Mesendoderm (in vitro differentiated cells): ENCODE measurements around the gene BDNF.

Source experiments
- DNase-seq: peaks from one replicate; pipeline ENCODE4 v3.0.0; 2013
- H2AK5ac ChIP-seq: 2 replicates; pipeline ENCODE4 v1.6.1; 2013; ENCODE audit warnings: low read length, inconsistent platforms
- H2BK120ac ChIP-seq: 2 replicates; pipeline ENCODE4 v1.6.1; 2013; ENCODE audit warnings: low read depth, mild to moderate bottlenecking, low read length, moderate library complexity, mixed read lengths
- H2BK15ac ChIP-seq: replicated peaks from 2 replicates; pipeline ENCODE4 v1.6.1; 2013; ENCODE audit warnings: low read depth, mild to moderate bottlenecking, moderate library complexity
- H2BK5ac ChIP-seq: 2 replicates; pipeline ENCODE4 v1.6.1; 2013; ENCODE audit warnings: low read length, inconsistent platforms
- H3K18ac ChIP-seq: 2 replicates; pipeline ENCODE4 v1.6.1; 2013; ENCODE audit warnings: mild to moderate bottlenecking, low read length, mixed read lengths
- H3K23ac ChIP-seq: one replicate; pipeline ENCODE4 v1.6.1; 2013; ENCODE audit warnings: low read length
- H3K27ac ChIP-seq: 2 replicates; pipeline ENCODE4 v1.5.1; 2013; ENCODE audit warnings: low read depth, mild to moderate bottlenecking, inconsistent platforms, low read length, moderate library complexity
- H3K27me3 ChIP-seq: 2 replicates; pipeline ENCODE4 v1.6.1; 2013; ENCODE audit warnings: low read length, control low read depth, mild to moderate bottlenecking, inconsistent platforms; ENCODE audit not compliant: insufficient read depth, poor library complexity
- H3K36me3 ChIP-seq: 2 replicates; pipeline ENCODE4 v1.6.1; 2013; ENCODE audit warnings: low read length, inconsistent platforms; ENCODE audit not compliant: control insufficient read depth, insufficient read depth
- H3K4ac ChIP-seq: one replicate; pipeline ENCODE4 v1.6.1; 2013; ENCODE audit warnings: low read depth, mild to moderate bottlenecking, low read length, moderate library complexity
- H3K4me1 ChIP-seq: 2 replicates; pipeline ENCODE4 v1.6.1; 2013; ENCODE audit warnings: low read depth, low read length, inconsistent platforms; ENCODE audit not compliant: control insufficient read depth
- H3K4me2 ChIP-seq: 2 replicates; pipeline ENCODE4 v1.6.1; 2013; ENCODE audit warnings: low read length
- H3K4me3 ChIP-seq: 2 replicates; pipeline ENCODE4 v1.5.1; 2013; ENCODE audit warnings: mild to moderate bottlenecking, low read length
- H3K56ac ChIP-seq: one replicate; pipeline ENCODE4 v1.6.1; 2013; ENCODE audit warnings: low read length
- H3K79me1 ChIP-seq: 2 replicates; pipeline ENCODE4 v1.6.1; 2013; ENCODE audit warnings: low read length, inconsistent platforms
- H3K79me2 ChIP-seq: 2 replicates; pipeline ENCODE4 v1.6.1; 2013; ENCODE audit warnings: mild to moderate bottlenecking, low read length; ENCODE audit not compliant: control insufficient read depth, insufficient read depth
- H3K9ac ChIP-seq: 2 replicates; pipeline ENCODE4 v1.6.1; 2013; ENCODE audit warnings: low read length, inconsistent platforms
- H4K5ac ChIP-seq: one replicate; pipeline ENCODE4 v1.6.1; 2013; ENCODE audit warnings: low read length
- H4K8ac ChIP-seq: one replicate; pipeline ENCODE4 v1.6.1; 2013; ENCODE audit warnings: low read depth, mild to moderate bottlenecking, control low read depth, low read length, moderate library complexity
- WGBS: extraction: QIAGEN DNeasy Blood & Tissue Kit; methylation state at CpG from one replicate; pipeline ENCODE4 v1.1.7; 2013; ENCODE audit warnings: low lambda C conversion rate, missing lambda C conversion rate; ENCODE audit not compliant: insufficient coverage; ENCODE audit errors: extremely low coverage; 5-methylcytosine and 5-hydroxymethylcytosine counted together

BDNF gene

GRCh38 chr11:27610280-27610679 lies 90.0 kb downstream of the BDNF start:
- Histone ChIP-seq H2BK5ac (no peak overlapping the region), H3K18ac (no peak overlapping the region), H3K9ac (no peak overlapping the region), H2AK5ac (no peak overlapping the region), H3K79me1 (no peaks in the 10 kb centered on the region), H3K36me3 (no peaks in the 10 kb centered on the region), H3K4me3 (no peak overlapping the region), H3K4me2 (no peak overlapping the region), H2BK120ac (no peak overlapping the region), H3K79me2 (no peaks in the 10 kb centered on the region), H3K56ac (no peak overlapping the region), H3K27me3 (no peaks in the 10 kb centered on the region), H3K4me1 (no peaks in the 10 kb centered on the region), H2BK15ac (no peak overlapping the region), H4K5ac (no peak overlapping the region), H4K8ac (no peak overlapping the region), H3K23ac (no peak overlapping the region), H3K4ac (no peak overlapping the region), H3K27ac (no peak overlapping the region)
- no peak for DNase-seq
- no CpG with 5 or more reads among the region's 3 CpGs for WGBS

- DNase-seq: no peak
- no peak overlapping the region for H3K56ac ChIP-seq
- H3K23ac ChIP-seq: no peak overlapping the region
- H3K27me3 ChIP-seq: no peaks in the 10 kb centered on the region
- H3K79me1 ChIP-seq: no peaks in the 10 kb centered on the region
- no peak overlapping the region for H2BK5ac ChIP-seq
- no peak overlapping the region for H3K4me2 ChIP-seq
- H3K27ac ChIP-seq: no peak overlapping the region
- H2AK5ac ChIP-seq: no peak overlapping the region
- no peak overlapping the region for H4K5ac ChIP-seq
- H3K9ac ChIP-seq: no peak overlapping the region
- H3K18ac ChIP-seq: no peak overlapping the region
- H3K36me3 ChIP-seq: no peaks in the 10 kb centered on the region
- WGBS: no CpG with 5 or more reads among the region's 2 CpGs
- H3K79me2 ChIP-seq: no peaks in the 10 kb centered on the region
- H3K4me3 ChIP-seq: no peak overlapping the region
- H2BK15ac ChIP-seq: no peak overlapping the region
- H4K8ac ChIP-seq: no peak overlapping the region
- no peak overlapping the region for H3K4ac ChIP-seq
- H2BK120ac ChIP-seq: no peak overlapping the region
- H3K4me1 ChIP-seq: no peaks in the 10 kb centered on the region
These were observed 91.3 kb downstream of the BDNF start for GRCh38 chr11:27608951-27609350.

GRCh38 chr11:27605422-27605821 lies 94.8 kb downstream of the BDNF start:
- H2BK15ac ChIP-seq: no peak overlapping the region
- no peaks in the 10 kb centered on the region for H3K4me1 ChIP-seq
- H3K79me2 ChIP-seq: no peaks in the 10 kb centered on the region
- no peak for DNase-seq
- no peak overlapping the region for H2BK5ac ChIP-seq
- H3K4me2 ChIP-seq: no peak overlapping the region
- no peaks in the 10 kb centered on the region for H3K36me3 ChIP-seq
- no peak overlapping the region for H3K9ac ChIP-seq
- H3K4ac ChIP-seq: no peak overlapping the region
- H4K8ac ChIP-seq: no peak overlapping the region
- H2AK5ac ChIP-seq: no peak overlapping the region
- H3K23ac ChIP-seq: no peak overlapping the region
- H2BK120ac ChIP-seq: no peak overlapping the region
- H3K27ac ChIP-seq: no peak overlapping the region
- H3K27me3 ChIP-seq: no peaks in the 10 kb centered on the region
- no peaks in the 10 kb centered on the region for H3K79me1 ChIP-seq
- no peak overlapping the region for H3K4me3 ChIP-seq
- H3K56ac ChIP-seq: no peak overlapping the region
- no peak overlapping the region for H3K18ac ChIP-seq
- no peak overlapping the region for H4K5ac ChIP-seq
